GM19455 (cell line): ENCODE measurements around the gene TEX2.
"Not testable (repeated sequence)": the region's sequence is repeated elsewhere in the genome, so short reads cannot be mapped to it uniquely, and the experiment has no call there.

Source experiments
- ATAC-seq: cut with Tn5 transposase; IDR thresholded peaks from one replicate; pipeline ENCODE4 v1.9.1; 2021; ENCODE audit not compliant: unreplicated experiment

Gene TEX2

DNA sequence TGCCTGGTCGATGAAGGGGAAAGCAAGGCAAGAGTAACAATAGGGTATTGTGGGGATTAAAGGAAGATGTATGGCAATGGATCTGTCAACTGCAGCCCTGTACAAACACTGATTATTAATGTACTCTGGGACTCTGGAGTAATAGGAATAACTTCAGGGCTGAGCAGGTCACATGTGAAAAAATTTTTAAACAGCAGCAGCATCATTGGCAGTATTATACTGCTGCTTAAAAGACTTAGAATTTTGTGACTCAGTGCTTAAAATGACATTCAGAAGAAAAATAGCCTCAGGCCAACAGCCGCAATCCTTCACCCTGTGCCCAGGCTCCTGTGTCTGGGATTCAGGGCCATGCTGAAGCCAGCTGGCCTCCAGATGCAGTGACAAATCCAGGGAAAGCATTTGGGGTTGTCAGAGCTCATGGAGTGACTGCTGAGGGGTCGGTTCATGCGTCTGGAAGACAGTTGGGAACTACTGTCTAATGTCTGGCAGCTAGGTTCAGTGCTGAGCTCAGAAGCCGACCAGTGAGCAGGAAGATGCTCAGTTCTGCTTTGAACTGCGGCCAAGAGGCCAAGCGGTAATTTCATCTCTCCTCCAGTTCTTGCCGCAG, 22.2 kb downstream of the TEX2 start:
- no peak for ATAC-seq

DNA sequence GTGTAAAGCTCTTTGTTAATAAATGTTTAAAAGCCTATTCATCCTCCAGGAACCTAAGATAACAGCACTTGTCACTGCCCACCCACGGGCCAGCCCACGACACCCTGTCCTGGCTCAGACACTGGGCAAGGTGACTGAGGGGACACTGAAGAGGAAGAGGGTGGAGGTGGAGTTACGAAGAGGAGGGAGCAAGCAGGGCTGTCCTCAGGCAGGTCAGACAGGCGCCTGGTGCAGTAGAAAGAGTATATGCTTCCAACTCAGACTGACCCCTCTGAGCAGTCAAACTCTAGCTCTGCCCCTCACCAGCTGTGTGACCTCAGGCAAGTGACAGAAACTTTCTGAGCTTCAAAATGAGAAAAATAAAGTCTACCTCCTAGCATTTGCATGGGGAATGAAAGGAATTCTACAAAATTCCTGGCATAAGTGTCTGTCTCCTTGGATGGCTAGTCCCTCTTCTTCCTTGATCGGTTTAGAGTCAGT, 22.8 kb downstream of the TEX2 start:
- ATAC-seq: no peak

DNA sequence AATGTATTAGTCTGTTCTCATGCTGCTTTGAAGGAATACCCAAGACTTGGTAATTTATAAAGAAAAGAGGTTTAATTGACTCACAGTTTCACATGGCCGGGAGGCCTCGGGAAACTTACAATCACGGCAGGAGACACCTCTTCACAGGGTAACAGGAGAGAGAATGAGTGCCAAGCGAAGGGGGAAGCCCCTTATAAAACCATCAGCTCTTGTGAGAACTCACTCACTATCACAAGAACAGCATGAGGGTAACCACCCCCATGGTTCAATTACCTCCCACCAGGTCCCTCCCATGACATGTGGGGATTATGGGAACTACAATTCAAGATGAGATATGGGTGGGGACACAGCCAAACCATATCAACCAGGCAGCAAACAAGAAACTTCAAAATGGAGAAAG, 24.6 kb downstream of the TEX2 start:
- ATAC-seq: not testable (repeated sequence)

DNA sequence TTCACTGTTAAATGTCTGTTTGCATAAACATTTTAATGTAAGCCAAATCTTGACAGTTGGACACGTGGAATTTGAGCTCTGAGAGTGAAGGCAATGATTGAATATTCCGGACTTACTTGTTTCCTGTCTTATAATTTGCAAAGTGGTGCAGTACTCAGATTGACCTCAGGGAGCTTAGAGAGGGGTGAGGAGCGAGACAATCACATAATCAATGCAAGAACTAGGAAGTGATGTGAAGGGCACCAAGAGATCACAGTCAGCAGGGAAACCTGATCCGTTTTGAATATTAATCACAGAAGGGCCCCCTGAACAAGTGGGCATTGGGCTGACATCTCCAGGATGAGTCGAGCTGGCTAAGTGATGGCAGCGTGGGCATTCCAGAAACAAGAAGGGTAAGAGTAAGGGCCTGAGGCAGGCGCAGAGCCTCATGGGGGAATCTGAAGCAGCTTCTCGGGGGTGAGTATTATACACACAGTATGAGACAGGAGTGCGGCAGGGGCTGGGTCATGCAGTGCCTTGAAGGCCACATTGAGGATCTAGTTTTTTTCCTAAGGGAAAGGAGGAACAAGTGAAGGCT, 26.1 kb downstream of the TEX2 start:
- ATAC-seq: no peak

DNA sequence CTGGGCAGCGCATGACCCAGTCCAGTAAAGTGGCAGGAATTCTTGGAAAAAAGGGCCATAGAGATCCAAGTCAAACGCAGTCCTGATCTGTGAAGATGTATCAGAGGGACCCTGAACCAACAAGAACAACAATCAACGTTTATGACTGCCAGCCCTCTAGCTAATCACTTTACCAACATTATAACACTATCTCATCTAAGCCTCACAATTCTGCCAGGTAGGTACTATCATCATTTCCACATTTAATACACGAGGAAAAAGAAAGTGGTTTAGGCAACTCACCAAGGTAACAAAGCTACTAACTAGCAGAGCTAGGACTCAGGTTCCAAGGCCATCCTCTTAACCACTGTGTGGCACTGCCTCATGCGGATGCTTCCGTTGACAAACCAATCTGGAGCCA, 28.1 kb downstream of the TEX2 start:
- no peak for ATAC-seq

DNA sequence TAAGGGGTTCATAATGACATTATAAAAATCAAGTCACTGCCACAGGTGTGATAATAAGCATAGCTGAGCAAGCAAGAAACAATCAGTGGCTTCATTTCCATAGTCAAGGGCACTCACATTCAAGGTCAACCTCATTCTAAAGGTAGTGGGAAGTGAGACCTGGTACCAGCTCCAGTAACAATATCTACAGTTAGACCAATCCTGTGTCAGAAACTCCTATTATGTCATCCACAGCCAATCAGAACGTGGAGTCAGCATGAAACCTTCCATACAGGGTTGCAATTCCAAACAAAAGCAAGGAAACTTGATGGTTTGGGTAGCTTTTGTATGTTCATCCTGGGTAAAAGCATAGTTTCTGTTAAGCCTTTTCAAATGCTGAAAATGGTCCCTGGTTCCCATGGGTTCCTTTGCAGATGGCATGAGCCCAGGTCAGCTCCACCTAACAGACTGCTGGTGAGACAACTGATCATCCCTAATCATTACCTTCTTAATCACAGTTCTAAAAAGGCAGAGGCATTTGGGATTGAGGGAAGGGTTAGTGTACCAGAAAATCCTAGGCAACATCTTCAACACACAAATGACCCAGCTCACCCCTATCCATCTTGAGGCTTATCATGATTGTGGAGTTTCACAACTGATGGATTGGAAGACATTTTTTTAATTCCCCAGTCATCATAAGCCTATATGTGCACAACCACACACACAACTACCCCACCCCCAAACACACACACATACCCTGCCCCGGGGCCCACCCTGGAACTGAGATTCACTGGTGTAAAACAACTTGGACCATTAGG, 30.4 kb downstream of the TEX2 start:
- no peak for ATAC-seq

DNA sequence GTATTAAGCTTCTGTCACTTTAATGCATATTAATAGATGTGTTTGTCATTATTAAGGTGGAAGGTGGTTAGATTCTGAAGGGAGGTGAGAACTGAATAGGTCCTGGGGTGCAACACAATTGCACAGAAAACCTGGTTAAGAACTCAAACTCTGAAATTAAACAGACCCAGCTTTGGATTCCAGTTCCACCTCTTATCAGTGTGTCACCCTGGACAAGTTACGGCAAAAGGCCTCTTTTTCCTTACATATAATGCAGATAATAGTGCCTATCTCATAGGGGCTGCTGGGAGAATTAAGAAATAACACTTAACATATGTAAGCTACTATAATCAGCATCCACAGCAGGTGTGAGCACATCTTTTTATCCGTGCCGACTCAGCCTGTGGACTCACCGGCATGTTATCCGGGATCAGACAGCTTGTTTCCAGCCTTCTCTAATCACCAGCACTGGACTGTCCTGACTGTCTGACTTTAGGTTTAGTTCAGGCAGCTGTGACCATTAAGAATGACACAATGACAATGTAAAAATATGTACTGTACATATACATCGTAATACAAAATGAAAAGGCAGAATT, 31.4 kb downstream of the TEX2 start:
- no peak for ATAC-seq

DNA sequence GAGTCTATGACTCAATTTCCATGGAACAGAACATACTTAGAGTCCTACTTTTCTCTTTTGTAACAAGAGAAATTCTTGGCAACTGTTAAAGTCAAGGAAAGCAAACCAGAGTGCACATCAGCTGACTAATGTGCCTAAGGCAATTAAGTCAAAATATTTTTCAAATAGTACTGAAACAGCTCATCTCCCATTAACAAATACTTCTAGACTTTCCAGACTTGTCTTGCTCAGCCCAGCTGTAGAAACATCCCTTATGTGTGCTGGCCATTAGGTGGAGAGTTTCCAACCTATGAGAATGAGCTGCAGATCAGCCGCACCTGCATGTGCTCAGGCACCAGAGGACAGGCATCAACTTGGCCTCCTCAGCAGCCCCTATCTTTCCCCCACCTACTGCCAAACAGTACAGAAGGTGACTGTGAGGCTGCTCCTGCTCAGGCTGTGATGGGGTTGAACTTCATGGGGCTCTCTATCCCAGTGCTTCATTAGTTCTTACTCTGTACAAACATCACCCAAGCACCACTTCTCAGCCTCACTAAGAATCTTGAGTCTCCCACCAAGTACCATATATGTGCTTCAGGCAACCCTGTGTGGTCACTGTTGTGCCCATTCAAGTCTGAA, 32.2 kb downstream of the TEX2 start:
- no peak for ATAC-seq

DNA sequence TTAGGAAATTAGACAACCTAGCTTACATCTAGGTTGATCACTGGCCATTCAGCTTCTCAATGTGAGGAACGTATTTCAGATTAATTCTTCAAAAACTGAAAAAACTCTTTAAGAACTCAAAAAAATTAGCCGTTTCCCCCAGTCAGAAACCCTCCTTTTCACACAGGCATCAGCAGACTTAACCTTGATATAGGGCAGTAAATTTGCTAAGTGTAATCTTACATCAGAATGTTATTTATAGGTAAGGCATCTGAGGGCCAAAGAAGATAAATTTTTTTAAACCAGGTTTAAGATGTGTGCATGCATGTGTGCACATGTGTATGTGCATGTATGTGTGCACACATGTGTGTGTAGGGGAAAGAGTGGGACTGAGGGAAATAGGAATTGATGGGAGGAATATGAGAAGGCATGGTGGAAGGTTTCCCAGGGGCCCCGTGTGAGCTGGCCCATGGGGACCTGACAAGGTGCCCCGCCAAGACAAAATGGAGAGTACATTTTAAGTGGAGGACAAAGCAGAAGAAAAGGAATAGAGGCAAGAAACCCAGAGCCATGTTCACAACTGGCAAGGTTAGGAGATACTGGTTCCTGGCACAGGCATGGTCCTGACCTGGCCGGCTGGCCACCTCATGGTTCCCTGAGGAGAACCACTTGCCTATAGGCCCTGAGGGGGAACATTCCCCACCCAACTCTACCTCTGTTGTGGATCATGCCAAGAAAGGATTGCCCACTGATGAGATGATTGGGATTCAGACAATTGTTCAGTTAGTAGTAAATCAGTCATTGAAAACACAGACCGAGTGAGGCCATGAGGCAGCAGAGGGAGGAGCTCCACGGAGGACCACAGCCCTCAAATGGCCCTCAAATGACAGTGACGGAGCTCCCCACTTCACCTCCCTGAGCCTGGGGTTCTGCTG, 33.0 kb downstream of the TEX2 start:
- ATAC-seq: no peak

DNA sequence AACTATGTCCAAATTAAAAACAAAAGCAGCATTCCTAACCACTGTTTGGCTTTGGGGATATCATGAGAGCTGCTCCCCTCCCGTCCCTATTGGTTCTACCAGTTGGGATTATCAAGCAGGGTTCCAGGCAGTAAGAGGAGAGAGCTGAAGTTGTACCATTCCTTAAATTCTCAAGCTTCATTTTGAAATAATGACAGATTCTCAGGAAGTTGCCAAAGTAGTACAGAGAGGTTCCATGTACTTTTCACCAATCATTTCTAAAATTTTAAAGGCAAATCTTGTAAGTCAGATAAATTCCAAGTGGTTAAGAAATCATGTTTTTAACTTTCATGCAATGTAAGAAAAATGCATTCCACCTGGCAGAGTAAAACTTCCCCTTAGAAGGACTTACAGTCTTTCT, 36.9 kb downstream of the TEX2 start:
- ATAC-seq: no peak

DNA sequence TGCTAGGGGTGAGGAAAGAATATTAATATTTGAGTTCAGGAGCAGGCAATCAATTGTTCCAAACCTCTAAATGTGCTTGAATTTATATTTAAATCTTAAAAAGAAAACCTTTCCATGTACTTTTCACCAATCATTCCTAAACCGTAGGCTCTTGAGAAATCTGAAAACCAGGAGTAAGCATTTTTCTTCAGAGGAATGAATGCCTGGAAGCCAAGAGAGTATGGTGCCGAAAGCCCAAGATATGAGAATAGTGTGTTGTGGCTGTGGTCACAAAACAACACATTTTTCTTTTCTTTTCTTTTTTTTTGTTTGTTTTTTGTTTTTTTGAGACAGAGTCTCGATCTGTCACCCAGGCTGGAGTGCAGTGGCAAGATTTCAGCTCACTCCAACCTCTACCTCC, 37.6 kb downstream of the TEX2 start:
- ATAC-seq: no peak

DNA sequence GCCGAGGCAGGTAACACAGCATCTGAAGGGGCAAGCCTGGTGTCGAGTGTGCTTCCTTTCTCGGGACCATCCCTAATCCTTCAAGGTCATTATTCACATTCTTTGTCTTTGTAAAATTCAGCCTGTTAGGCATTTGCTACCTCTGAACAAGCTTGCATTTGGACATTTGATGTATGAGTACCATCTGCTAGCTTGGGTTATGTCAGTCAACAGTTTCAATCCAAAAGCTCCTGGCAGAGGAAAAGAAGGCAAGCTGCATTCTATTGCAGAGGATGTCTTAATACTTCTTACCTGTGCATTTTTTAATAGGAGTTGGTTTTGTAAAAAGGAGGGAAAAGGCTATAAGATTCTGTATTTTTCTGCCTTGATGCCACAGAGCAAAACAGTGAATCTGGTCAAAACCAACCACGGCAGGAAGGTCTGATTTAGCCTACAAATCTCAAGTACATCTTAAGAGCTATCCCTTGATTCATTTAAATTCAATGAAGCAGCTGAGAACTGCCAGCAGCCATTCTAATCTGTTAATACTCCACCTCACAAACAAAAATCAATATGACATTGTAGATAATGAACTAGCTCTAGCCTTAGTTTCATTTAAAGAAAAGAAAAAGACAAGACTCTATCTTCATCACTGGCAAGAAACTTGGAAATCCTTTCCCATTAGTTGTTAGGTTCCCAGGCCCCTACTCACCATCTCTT, 39.0 kb downstream of the TEX2 start:
- ATAC-seq: no peak

DNA sequence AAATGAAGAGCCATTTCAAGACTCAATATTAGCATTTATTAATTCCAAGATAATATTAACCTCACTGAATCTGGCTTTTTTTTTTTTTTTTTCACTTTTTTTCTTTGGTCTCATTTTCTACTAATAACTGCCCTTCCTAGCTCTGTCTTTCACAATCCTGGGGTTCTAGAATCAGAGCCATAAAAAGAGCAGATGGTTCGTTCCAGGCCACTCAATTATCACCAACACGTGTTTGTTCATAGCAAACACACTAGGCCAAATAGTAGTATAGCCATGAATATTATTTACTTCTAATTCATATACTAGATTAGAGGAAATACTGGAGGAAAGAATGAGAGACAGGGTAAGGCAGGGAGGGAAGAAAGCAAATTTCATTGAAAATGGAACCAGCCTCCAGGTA, 39.8 kb downstream of the TEX2 start:
- ATAC-seq: no peak

DNA sequence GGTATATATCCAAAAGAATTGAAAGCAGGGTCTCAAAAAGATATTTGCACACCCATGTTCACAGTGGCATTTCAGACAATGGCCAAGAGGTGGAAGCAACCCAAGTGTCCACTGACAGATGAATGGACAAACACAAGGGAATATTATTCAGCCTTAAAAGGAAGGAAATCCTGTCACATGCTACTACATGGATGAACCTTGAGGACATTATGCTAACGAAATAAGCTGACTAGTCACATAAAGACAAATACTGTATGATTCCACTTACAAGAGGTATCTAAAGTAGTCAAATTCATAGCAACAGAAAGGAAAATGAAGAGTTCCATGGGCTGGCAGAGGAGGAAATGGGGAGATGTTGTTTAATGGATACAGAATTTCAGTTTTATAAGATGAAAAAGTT, 41.4 kb downstream of the TEX2 start:
- no peak for ATAC-seq

DNA sequence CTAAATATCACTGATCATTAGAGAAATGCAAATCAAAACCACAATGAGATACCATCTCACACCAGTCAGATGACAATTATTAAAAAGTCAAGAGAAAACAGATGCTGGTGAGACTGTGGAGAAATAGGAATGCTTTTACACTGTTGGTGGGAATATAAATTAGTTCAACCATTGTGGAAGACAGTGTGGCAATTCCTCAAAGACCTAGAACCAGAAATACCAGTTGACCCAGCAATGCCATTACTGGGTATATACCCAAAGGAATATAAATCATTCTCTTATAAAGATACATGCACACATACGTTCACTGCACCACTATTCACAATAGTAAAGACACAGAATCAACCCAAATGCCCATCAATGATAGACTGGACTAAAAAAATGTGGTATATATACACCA, 42.5 kb downstream of the TEX2 start:
- not testable (repeated sequence) for ATAC-seq

DNA sequence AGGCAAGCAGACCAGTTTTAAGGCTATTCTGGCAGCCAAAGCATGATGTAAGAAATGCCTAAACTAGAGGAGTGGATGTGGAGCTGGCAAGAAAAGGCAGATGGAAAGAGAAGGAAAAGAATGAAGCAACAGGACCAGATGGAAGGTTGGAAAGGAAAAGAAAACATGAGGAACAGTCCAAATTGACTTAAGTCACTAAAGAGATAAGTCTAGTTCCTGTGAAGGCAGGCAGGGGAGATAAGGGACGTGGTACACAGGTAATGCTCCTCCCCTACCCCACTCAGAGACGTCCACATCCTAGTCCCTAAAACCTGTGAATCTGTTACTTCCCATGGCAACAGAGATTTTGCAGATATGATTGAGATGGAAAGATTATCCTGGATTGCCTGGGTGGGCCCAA, 43.5 kb downstream of the TEX2 start:
- no peak for ATAC-seq

DNA sequence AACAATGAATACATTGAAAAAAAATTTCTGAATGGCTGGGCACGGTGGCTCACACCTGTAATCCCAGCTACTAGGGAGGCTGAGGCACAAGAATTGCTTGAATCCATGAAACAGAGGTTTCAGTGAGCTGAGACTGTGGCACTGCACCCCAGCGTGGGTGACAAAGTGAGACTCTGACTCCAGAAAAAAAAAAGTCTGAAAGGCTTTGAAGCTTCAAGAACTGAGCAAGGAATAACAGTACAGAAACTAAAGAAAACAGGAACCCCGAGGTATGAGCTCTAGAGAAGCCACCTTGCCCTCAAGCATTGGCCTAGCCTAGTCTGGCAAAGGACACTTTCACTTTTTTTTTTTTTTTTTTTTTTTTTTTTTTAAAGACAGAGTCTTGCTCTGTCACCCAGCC, 45.0 kb downstream of the TEX2 start:
- ATAC-seq: peak; percentile 69

DNA sequence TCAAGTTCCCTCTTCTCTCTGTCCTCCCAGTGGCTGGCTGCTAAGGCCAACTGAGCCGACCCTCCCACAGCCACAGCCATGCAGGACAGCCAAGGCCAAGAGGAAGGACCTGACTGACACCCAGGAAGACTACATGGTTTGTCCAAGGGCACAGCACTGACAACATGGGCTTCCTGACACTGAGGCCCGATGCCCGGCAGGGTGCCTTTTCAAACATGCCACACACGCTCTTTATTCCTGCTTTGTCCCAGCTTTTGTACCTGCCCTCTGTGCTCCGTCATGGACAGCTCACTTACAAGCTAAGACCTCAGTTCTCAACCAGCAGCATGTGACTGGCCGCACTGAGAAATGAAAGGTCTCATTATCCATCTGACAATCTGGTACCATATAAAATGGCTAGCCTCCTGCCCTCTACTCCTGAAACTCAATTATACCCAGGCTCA, 45.8 kb downstream of the TEX2 start:
- no peak for ATAC-seq

DNA sequence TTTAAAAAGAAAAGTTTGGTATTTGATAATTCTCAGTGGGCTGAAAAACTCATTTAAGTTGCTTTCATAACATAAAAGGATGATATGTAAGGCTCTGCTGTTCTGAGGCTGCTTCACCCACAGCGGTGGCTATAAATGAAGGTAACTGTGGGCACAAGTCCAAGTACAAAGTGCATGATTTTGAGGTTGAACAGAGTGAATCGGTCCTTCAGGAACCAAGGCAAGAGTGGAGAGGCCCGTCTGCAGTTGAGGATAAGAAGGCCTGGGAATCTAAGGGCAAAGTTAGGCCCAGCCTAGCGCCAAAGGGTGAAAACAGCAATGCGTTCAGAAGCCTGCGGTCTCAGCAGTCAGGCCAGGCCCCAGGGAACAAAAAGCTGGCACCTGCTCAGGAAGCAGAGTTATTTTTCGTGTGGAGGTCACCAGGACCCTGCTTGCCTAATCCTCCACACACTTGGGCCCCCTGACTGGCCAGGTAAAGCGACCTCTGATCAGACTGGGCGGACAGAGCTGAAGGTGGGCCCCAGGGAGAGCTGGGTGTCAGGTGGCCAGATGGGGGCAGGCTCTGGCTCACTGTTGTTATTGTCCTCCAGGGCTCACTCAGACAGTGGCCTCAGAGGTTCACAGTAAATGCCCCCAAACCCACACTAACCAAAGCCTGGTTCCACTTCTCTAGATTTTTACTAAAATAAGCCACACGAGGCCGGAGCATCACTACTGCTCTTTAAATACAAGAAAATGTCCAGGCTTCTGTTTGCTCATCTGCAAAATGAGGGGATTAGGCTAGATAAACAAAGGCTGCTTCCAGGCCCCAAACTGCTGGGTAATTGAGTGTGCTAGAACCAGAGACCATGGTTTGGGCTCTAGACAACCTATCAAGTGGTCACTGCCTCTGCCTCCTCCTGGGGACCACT, 46.5 kb downstream of the TEX2 start:
- ATAC-seq: no peak
